Liver (tissue), 3 donors: ENCODE data around the gene SYTL3.

ENCODE experiments used
- FOXA1 ChIP-seq: IDR thresholded peaks from 2 replicates; pipeline ENCODE4 v1.6.1; 2016; ENCODE audit warnings: antibody characterized with exemption
- RAD21 ChIP-seq, 2 donors: IDR thresholded peaks; 2 replicates each; pipeline ENCODE4 v1.6.1; 2016; ENCODE audit warnings: antibody characterized with exemption in 2 of 2, mild to moderate bottlenecking in 2 of 2
- REST ChIP-seq: IDR thresholded peaks from 2 replicates; pipeline ENCODE4 v1.6.1; 2016; ENCODE audit warnings: antibody characterized with exemption, mild to moderate bottlenecking
- RXRA ChIP-seq, 2 donors: IDR thresholded peaks; 2 replicates each; pipeline ENCODE4 v1.6.1; 2017 to 2018; ENCODE audit warnings: antibody characterized with exemption in 2 of 2, mild to moderate bottlenecking in 1 of 2
- SP1 ChIP-seq: IDR thresholded peaks from 2 replicates; pipeline ENCODE4 v1.6.1; 2018; ENCODE audit warnings: antibody characterized with exemption, mild to moderate bottlenecking
- TAF1 ChIP-seq: conservative IDR thresholded peaks from 2 replicates; pipeline ENCODE4 v1.6.1; 2016; ENCODE audit warnings: antibody characterized with exemption, mild to moderate bottlenecking
- TF ChIP-seq, protein P1 (sequence below): IDR thresholded peaks from 2 replicates; pipeline ENCODE4 v1.6.1; 2016; ENCODE audit warnings: antibody characterized with exemption
- TF ChIP-seq, protein P2 (sequence below): fragments of 150-350 bp; IDR thresholded peaks from 2 replicates; pipeline ENCODE4 v1.5.1; 2017; ENCODE audit warnings: improper control_type of control experiment, low read depth, low read length; ENCODE audit not compliant: missing input control
- donor health status: healthy.
- donor health status: healthy.

GRCh38 chr6:158764926-158765325 is 115.1 kb downstream of the SYTL3 start:
- TF ChIP-seq SP1 = no peak
- no peak for TF ChIP-seq RXRA (IDR thresholded peaks at IDR 0.05)
- TF ChIP-seq, protein P1, sequence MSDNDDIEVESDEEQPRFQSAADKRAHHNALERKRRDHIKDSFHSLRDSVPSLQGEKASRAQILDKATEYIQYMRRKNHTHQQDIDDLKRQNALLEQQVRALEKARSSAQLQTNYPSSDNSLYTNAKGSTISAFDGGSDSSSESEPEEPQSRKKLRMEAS = no peak
- TF ChIP-seq, protein P2, sequence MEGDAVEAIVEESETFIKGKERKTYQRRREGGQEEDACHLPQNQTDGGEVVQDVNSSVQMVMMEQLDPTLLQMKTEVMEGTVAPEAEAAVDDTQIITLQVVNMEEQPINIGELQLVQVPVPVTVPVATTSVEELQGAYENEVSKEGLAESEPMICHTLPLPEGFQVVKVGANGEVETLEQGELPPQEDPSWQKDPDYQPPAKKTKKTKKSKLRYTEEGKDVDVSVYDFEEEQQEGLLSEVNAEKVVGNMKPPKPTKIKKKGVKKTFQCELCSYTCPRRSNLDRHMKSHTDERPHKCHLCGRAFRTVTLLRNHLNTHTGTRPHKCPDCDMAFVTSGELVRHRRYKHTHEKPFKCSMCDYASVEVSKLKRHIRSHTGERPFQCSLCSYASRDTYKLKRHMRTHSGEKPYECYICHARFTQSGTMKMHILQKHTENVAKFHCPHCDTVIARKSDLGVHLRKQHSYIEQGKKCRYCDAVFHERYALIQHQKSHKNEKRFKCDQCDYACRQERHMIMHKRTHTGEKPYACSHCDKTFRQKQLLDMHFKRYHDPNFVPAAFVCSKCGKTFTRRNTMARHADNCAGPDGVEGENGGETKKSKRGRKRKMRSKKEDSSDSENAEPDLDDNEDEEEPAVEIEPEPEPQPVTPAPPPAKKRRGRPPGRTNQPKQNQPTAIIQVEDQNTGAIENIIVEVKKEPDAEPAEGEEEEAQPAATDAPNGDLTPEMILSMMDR = no peak
- TF ChIP-seq RAD21 (IDR thresholded peaks at IDR 0.05) = no peak
- no peak for TF ChIP-seq FOXA1
- TF ChIP-seq TAF1 = no peak
- no peak for TF ChIP-seq REST
